ENCODE measurements around the gene ZNF789.
A peak's percentile ranks its signal among the peaks of the same experiment; 100 is the strongest.

Gene ZNF789

GRCh38 chr7:99459087-99459486, 13.6 kb upstream of the ZNF789 start:
- DNase-seq: peak; percentile 49

- no peak for DNase-seq
These were observed 12.0 kb upstream of the ZNF789 start for GRCh38 chr7:99460651-99461050.

GRCh38 chr7:99461221-99461620, 11.5 kb upstream of the ZNF789 start:
- no peak for DNase-seq

- peak; percentile 41 for DNase-seq
These were observed 7.3 kb upstream of the ZNF789 start for GRCh38 chr7:99465421-99465768.

- no peak for DNase-seq
These were observed 4.3 kb upstream of the ZNF789 start for GRCh38 chr7:99468336-99468918.

GRCh38 chr7:99469381-99470065, 3.2 kb upstream of the ZNF789 start:
- peak; percentile 55 for DNase-seq

- peak; percentile 57 for DNase-seq
These were observed 566 bp downstream of the ZNF789 start for GRCh38 chr7:99473315-99473596.

GRCh38 chr7:99476107-99476506, 3.4 kb downstream of the ZNF789 start:
- no peak for DNase-seq

- no peak for DNase-seq
These were observed 6.1 kb downstream of the ZNF789 start for GRCh38 chr7:99478464-99479440.

GRCh38 chr7:99485094-99485493, 12.4 kb downstream of the ZNF789 start:
- DNase-seq: no peak

GRCh38 chr7:99489235-99489634, 16.5 kb downstream of the ZNF789 start:
- DNase-seq: no peak

- no peak for DNase-seq
These were observed 18.2 kb downstream of the ZNF789 start for GRCh38 chr7:99490878-99491277.

- no peak for DNase-seq
These were observed 21.1 kb downstream of the ZNF789 start for GRCh38 chr7:99493823-99494222.

GRCh38 chr7:99497766-99498545, 25.3 kb downstream of the ZNF789 start:
- DNase-seq: no peak

GRCh38 chr7:99498546-99498944, 25.9 kb downstream of the ZNF789 start:
- DNase-seq: peak; percentile 9

- DNase-seq: no peak
These were observed 26.7 kb downstream of the ZNF789 start for GRCh38 chr7:99499371-99499720.

GRCh38 chr7:99499721-99500636, 27.3 kb downstream of the ZNF789 start, which contains the start of gene ZNF394:
ZNF394 (minus strand) TSS chr7:99500281; CDS start chr7:99500093, 188 bp downstream.
- peak; percentile 97 for DNase-seq

GRCh38 chr7:99500637-99501009, 27.9 kb downstream of the ZNF789 start:
- no peak for DNase-seq

- DNase-seq: peak; percentile 17
These were observed 28.5 kb downstream of the ZNF789 start for GRCh38 chr7:99501236-99501635.

GRCh38 chr7:99504281-99504602, 31.6 kb downstream of the ZNF789 start:
- peak; percentile 99 for DNase-seq

- peak; percentile 98 for DNase-seq
These were observed 32.1 kb downstream of the ZNF789 start, which contains the start of gene ZKSCAN5 for GRCh38 chr7:99504603-99505323. ZKSCAN5 (plus strand) TSS chr7:99504662; CDS start chr7:99506045, 1,383 bp downstream.

- DNase-seq: peak; percentile 50
These were observed 32.6 kb downstream of the ZNF789 start for GRCh38 chr7:99505324-99505662.
